GM13977 (cell line): ENCODE measurements around the gene COMP.
"Not testable (repeated sequence)": the region's sequence is repeated elsewhere in the genome, so short reads cannot be mapped to it uniquely, and the experiment has no call there.

Experiments
- DNase-seq: peaks from one replicate; pipeline ENCODE4 v3.0.0; 2012; ENCODE audit warnings: low spot score
- in situ Hi-C: fragments of 300-500 bp; cut with MboI; formaldehyde crosslinking; loops from one replicate; pipeline ENCODE4 v1.12.0; 2022; ENCODE audit warnings: low sequenced_read_pairs, low pct_unique_long_range_greater_than_20kb, mixed read lengths, inconsistent platforms; ENCODE audit not compliant: unreplicated experiment
- TF ChIP-seq, protein P1 (sequence below): IDR thresholded peaks from 2 replicates; pipeline ENCODE4 v1.5.1; 2012; ENCODE audit warnings: mild to moderate bottlenecking, control low read depth; ENCODE audit not compliant: insufficient read depth; ENCODE audit errors: extremely low read depth, missing control alignments

Gene COMP

DNA sequence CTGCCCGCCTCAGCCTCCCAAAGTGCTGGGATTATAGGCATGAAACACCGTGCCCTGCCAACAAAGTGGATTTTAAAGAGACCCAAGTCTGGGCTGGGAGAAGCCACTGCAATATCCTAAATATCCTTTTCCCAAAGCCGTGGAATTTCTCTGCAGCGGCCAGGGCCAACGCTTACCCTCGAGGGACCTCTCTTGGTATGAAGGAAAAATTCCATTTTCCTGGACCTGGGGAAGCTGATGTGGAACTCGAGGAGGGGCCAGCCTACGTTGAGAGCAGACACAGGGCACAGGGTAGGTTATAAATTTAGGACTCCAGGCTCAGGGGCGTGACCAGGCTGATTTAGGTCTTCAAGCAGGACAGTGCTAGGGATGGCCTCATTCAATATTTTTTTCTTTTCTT is 23.0 kb upstream of the COMP start:
- in situ Hi-C loops = no loop called here
- TF ChIP-seq, protein P1, sequence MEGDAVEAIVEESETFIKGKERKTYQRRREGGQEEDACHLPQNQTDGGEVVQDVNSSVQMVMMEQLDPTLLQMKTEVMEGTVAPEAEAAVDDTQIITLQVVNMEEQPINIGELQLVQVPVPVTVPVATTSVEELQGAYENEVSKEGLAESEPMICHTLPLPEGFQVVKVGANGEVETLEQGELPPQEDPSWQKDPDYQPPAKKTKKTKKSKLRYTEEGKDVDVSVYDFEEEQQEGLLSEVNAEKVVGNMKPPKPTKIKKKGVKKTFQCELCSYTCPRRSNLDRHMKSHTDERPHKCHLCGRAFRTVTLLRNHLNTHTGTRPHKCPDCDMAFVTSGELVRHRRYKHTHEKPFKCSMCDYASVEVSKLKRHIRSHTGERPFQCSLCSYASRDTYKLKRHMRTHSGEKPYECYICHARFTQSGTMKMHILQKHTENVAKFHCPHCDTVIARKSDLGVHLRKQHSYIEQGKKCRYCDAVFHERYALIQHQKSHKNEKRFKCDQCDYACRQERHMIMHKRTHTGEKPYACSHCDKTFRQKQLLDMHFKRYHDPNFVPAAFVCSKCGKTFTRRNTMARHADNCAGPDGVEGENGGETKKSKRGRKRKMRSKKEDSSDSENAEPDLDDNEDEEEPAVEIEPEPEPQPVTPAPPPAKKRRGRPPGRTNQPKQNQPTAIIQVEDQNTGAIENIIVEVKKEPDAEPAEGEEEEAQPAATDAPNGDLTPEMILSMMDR = no peak
- DNase-seq = no peak

DNA sequence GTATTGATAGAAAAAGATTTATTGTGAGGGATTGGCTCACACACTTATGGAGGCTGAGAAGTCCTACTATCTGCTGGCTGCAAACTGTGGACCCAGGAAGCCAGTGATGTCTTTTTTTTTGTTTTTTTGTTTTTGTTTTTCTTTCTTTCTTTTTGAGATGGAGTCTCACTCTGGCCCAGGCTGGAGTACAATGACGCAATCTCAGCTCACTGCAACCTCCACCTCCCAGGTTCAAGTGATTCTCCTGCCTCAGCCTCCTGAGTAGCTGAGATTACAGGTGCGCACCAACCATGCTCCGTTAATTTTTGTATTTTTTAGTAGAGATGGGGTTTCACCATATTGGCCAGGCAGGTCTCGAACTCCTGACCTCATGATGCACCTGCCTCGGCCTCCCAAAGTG is 20.5 kb upstream of the COMP start:
- DNase-seq, in situ Hi-C loops: not testable (repeated sequence)

DNA sequence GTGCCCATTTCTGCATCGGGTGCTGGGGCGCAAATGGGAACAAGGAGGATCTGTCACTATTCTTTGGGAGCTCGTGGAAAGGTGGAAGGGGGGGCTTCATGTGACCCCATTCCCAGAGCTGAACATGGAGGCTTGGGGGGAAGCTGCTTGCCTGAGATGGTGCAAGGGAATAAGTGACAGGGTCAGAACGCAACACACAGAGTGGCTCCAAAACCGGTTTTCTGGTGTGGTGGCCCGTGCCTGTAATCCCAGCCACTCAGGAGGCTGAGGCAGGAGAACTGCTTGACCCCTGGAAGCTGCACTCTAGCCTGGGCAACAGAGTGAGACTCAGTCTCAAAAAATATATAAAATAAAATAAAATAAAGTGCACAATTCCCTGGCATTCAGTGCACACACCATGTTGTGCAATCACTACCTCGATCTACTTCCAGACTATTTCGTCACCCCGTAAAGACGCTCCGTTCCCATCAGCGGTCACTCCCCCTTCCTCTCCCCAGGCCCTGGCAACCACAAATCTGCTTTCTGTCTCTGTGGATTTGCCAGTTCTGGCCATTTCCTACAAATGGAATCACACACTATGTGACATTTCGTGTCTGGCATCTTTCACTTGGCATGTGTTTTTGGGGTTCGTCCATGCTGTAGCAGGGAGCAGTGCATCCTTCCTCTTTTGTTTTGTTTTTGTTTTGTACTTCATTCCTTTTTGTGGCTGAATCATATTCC is 18.2 kb upstream of the COMP start:
- no peak for DNase-seq
- TF ChIP-seq, protein P1 = no peak
- in situ Hi-C loops = no loop called here

DNA sequence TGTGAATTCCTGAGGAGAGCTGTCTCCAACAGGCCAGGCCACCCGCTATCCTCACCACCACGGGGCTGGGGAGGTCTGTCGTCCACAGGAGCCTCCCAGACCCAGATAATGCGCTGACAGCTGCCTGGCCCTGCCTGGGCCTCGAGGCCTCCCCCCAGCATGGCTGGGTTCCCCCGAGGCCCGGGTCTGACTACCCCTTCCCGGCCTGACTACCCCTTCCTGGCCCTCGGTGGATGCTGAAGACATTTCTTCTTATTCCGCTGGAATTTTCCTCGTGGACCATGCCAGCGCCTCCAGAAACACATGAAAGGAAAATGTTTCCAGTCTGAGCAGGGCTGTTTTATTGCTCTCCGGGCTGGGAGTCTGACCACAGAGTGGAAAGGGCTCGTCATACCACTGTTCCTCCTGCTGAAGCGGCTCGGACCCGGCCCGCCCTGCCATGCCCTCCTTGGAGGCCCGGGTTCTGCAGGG is 16.8 kb upstream of the COMP start:
- TF ChIP-seq, protein P1 = no peak
- no peak for DNase-seq
- in situ Hi-C loops = no loop called here

DNA sequence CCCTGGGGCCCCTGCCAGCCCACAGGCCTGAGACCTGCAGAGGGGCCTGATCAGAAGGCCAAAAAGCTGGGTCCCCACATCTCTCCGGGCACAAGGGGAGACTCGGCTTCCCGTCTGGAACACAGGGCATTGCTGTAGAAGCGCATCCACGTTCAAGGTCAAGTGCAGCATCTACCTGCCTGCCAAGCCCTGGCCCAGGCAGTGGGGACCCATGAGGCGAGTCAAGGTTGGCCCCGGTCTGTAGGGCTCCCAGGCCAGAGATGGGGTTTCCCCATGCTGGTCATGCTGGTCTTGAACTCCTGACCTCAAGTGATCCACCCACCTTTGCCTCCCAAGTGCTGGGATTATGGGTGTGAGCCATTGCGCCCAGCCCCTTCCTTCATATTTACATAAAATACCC is 13.5 kb upstream of the COMP start:
- in situ Hi-C loops = no loop called here
- TF ChIP-seq, protein P1 = no peak
- DNase-seq = peak; percentile 9

DNA sequence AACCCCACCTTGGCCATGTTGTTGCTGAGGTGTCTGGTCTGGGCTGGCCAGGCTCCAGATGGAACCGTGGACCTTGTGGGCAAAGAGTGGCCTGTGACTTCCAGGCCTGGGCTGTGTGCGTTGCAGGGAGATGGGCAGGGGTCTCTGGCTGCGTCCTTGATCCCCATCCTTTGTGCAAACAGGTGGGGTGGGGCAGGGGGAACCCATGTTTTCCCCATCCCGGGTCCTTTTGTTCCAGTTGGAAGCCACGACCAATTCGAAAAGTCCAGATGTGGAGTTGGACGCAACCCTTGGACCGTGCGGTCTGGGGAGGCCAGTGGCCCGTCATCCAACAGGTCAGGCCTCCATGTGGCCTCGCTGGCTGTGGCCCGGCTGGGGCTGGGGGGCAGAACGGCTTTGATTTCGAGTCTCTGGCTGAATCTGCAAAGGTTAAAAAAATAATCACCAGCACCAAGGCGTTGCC is 13.1 kb upstream of the COMP start:
- in situ Hi-C loops = no loop called here
- TF ChIP-seq, protein P1 = no peak

DNA sequence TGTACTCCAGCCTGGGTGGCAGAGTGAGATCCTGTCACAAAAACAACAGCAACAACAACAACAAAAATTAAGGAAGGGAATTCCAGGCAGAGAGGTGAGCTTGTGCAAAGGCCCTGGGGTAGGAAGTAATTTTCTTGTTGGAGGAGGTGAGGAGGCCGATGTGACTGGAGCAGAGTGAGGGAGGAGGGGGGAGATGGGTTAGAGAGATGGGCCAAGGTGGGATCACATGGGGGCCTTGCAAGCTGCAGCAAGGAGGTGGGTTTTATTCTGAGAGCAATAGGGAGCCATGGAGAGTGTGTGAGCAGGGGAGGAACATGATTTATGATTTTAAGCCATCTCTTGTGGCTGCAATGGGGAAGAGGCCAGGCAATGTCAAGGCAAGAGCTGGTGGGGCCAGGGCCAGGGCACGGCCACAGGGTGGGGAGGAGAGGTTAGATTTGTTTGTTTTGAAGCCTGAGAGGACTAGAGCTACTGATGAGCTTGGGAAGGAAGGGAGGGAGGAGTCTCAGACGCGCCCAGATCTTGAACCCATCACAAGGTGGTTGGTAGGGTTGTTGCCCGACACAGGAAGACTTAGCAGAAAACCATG is 12.5 kb upstream of the COMP start:
- in situ Hi-C loops = no loop called here
- DNase-seq = peak; percentile 11
- TF ChIP-seq, protein P1 = no peak

More for the DNA sequence above, 13.1 kb upstream of the COMP start:
- DNase-seq = no peak
